CD4-positive, CD25-positive, alpha-beta regulatory T cell (primary cell): Measurements from ENCODE around the gene KCNK13. TPM values are rescaled to one million over a fixed set of nuclear protein-coding genes. Genes with fewer than 3 reads are reported as not detected.

Experiments used
- ATAC-seq, 2 donors: fragments of 150-1000 bp; cut with Tn5 transposase; one replicate each; pipeline ENCODE4 v1.10.0; 2021; ENCODE audit warnings: low read depth in 2 of 2, moderate number of reproducible peaks in 2 of 2, moderate library complexity in 1 of 2
- DNase-seq, 3 donors: peaks; one replicate each; pipeline versions ENCODE4 v3.0.0 to v3.0.0-alpha.2; 2012 to 2022; ENCODE audit warnings: mixed read lengths in 1 of 3
- H3K27ac ChIP-seq: one replicate; pipeline ENCODE4 v1.7.0; 2013; ENCODE audit warnings: mild to moderate bottlenecking, low read length; ENCODE audit not compliant: insufficient read depth, poor library complexity, severe bottlenecking
- H3K27me3 ChIP-seq: one replicate; pipeline ENCODE4 v1.7.0; 2013; ENCODE audit warnings: low read length; ENCODE audit not compliant: control insufficient read depth, insufficient read depth
- H3K36me3 ChIP-seq: one replicate; pipeline ENCODE4 v1.7.0; 2013; ENCODE audit warnings: mild to moderate bottlenecking, low read length, moderate library complexity; ENCODE audit not compliant: control insufficient read depth, insufficient read depth
- H3K4me1 ChIP-seq: 2 replicates; pipeline ENCODE4 v1.7.0; 2013; ENCODE audit warnings: mild to moderate bottlenecking, low read length; ENCODE audit not compliant: insufficient read depth, control insufficient read depth, poor library complexity, severe bottlenecking
- H3K4me3 ChIP-seq: one replicate; pipeline ENCODE4 v1.7.0; 2013; ENCODE audit warnings: low read depth, mild to moderate bottlenecking, low read length, moderate library complexity
- H3K9me3 ChIP-seq, 2 experiments: 1 replicate in 1 of 2; 2 replicates in 1 of 2; pipeline ENCODE4 v1.7.0; 2013; ENCODE audit warnings: low read length in 2 of 2, mild to moderate bottlenecking in 1 of 2, moderate library complexity in 1 of 2; ENCODE audit not compliant: control insufficient read depth in 2 of 2
- H3K27ac Mint-ChIP-seq, 3 donors: one replicate each; pipeline ENCODE4 v1.8.0; 2020 to 2022; ENCODE audit warnings: mild to moderate bottlenecking in 3 of 3, mixed read lengths in 3 of 3, moderate library complexity in 2 of 3
- H3K27me3 Mint-ChIP-seq: one replicate; pipeline ENCODE4 v1.8.0; 2022; ENCODE audit warnings: mild to moderate bottlenecking, mixed read lengths
- H3K36me3 Mint-ChIP-seq: one replicate; pipeline ENCODE4 v1.8.0; 2020; ENCODE audit warnings: mixed read lengths
- H3K4me1 Mint-ChIP-seq, 4 donors: one replicate each; pipeline ENCODE4 v1.8.0; 2020 to 2022; ENCODE audit warnings: mixed read lengths in 4 of 4, mild to moderate bottlenecking in 1 of 4
- H3K4me3 Mint-ChIP-seq, 4 donors: one replicate each; pipeline ENCODE4 v1.8.0; 2020 to 2022; ENCODE audit warnings: mild to moderate bottlenecking in 4 of 4, mixed read lengths in 4 of 4, moderate library complexity in 3 of 4
- H3K9me3 Mint-ChIP-seq, 7 donors: one replicate each; pipeline ENCODE4 v1.8.0; 2020 to 2022; ENCODE audit warnings: mixed read lengths in 7 of 7, mild to moderate bottlenecking in 3 of 7, moderate library complexity in 2 of 7
- polyA plus RNA-seq, 4 donors: library from polyadenylated mRNA; unstranded; fragments of 300-500 nt; fragmentation: Illumina TruSeq; gene quantifications; one replicate each; pipeline ENCODE4 v1.2.3, GENCODE V29; 2021
- total RNA-seq: library from RNA; stranded (reverse); gene quantifications from one replicate; pipeline ENCODE4 v1.2.3, GENCODE V29; 2022

KCNK13 gene
- total and polyA plus RNA-seq, 5 donors from 2014 or later = 0.20 TPM; not detected in 4

DNA sequence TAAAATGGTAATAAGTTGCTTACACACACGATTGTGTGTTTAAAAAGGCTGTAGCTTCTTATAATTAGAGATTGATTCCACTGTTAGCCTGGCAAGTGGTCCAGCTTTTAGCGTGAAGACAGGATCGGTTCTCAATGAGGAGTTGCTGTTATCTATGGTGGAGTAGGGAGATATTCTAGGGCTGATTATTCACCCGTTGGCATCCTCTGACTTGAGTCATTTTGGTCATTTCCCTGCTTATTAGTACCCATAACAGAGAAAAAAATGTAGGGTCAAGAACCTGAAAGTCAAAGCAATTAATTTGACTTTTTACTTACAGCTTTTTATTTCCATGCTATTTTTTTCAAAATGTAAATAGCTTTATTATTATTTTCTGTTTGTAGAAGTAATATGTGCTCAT is 76.0 kb downstream of the KCNK13 start:
- Histone ChIP-seq H3K9me3 (no peaks in the 10 kb centered on the region), H3K4me1 (no peaks in the 10 kb centered on the region), H3K36me3 (no peaks in the 10 kb centered on the region), H3K27ac (no peak overlapping the region), H3K27me3 (no peaks in the 10 kb centered on the region), H3K4me3 (no peak overlapping the region)
- DNase-seq = no peak
- peaks cover 8% of the 10 kb centered on the region for H3K27me3 Mint-ChIP-seq
- ATAC-seq = no peak
- no peak overlapping the region for H3K27ac Mint-ChIP-seq
- H3K9me3 Mint-ChIP-seq = peaks cover 0 to 5% (median 0%) of the 10 kb centered on the region in 7 donors
- no peaks in the 10 kb centered on the region for H3K4me1 Mint-ChIP-seq
- no peaks in the 10 kb centered on the region for H3K36me3 Mint-ChIP-seq
- H3K4me3 Mint-ChIP-seq = no peak overlapping the region

GRCh38 chr14:90139199-90139598 is 77.4 kb downstream of the KCNK13 start:
- no peaks in the 10 kb centered on the region for H3K36me3 ChIP-seq
- DNase-seq (no peak), ATAC-seq (no peak)

GRCh38 chr14:90140298-90140955 is 78.6 kb downstream of the KCNK13 start:
- H3K4me3 Mint-ChIP-seq = no peak overlapping the region
- ATAC-seq = no peak
- no peaks in the 10 kb centered on the region for H3K9me3 ChIP-seq
- H3K27me3 Mint-ChIP-seq = peaks cover 4% of the 10 kb centered on the region
- no peak overlapping the region for H3K27ac Mint-ChIP-seq
- peaks cover 4% of the 10 kb centered on the region for H3K27me3 ChIP-seq
- H3K4me1 Mint-ChIP-seq = no peaks in the 10 kb centered on the region
- H3K4me3 ChIP-seq = no peak overlapping the region
- no peaks in the 10 kb centered on the region for H3K36me3 ChIP-seq
- H3K36me3 Mint-ChIP-seq = no peaks in the 10 kb centered on the region
- no peaks in the 10 kb centered on the region for H3K4me1 ChIP-seq
- no peak overlapping the region for H3K27ac ChIP-seq
- H3K9me3 Mint-ChIP-seq = peaks cover 0 to 5% (median 0%) of the 10 kb centered on the region in 7 donors
- no peak for DNase-seq

More at GRCh38 chr14:90139199-90139598, 77.4 kb downstream of the KCNK13 start:
- H3K9me3 ChIP-seq = no peaks in the 10 kb centered on the region
- peaks cover 4% of the 10 kb centered on the region for H3K27me3 ChIP-seq
- no peaks in the 10 kb centered on the region for H3K36me3 Mint-ChIP-seq
- H3K4me3 Mint-ChIP-seq = no peak overlapping the region
- peaks cover 4% of the 10 kb centered on the region for H3K27me3 Mint-ChIP-seq
- H3K27ac ChIP-seq = no peak overlapping the region
- H3K27ac Mint-ChIP-seq = no peak overlapping the region
- no peaks in the 10 kb centered on the region for H3K4me1 ChIP-seq
- no peaks in the 10 kb centered on the region for H3K4me1 Mint-ChIP-seq
- no peak overlapping the region for H3K4me3 ChIP-seq
- H3K9me3 Mint-ChIP-seq = peaks cover 0 to 5% (median 0%) of the 10 kb centered on the region in 7 donors

DNA sequence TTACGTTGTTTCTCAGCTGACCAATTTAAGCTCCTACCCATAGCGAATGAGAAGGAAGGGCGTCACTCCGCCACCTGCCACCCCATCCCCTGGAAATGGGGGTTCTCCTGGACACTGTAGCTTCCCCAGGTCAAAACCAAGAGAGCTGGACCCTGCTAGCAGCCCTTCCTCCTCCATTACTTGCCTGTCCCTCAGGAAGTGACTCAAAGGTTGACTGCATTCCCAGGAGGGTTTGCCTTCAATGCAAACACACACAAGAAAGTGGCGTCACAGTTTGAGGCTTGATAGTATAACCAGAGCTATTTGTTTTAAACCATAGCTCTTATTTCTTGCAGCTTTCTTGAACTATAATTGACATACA is 79.1 kb downstream of the KCNK13 start:
- Histone ChIP-seq H3K4me1 (no peaks in the 10 kb centered on the region), H3K27ac (no peak overlapping the region), H3K36me3 (no peaks in the 10 kb centered on the region), H3K4me3 (no peak overlapping the region), H3K27me3 (peaks cover 4% of the 10 kb centered on the region), H3K9me3 (no peaks in the 10 kb centered on the region)
- peaks cover 9% of the 10 kb centered on the region for H3K27me3 Mint-ChIP-seq
- no peaks in the 10 kb centered on the region for H3K4me1 Mint-ChIP-seq
- no peak overlapping the region for H3K4me3 Mint-ChIP-seq
- no peak for DNase-seq
- no peak overlapping the region for H3K27ac Mint-ChIP-seq
- ATAC-seq = no peak
- H3K9me3 Mint-ChIP-seq = peaks cover 0 to 5% (median 0%) of the 10 kb centered on the region in 7 donors
- no peaks in the 10 kb centered on the region for H3K36me3 Mint-ChIP-seq

DNA sequence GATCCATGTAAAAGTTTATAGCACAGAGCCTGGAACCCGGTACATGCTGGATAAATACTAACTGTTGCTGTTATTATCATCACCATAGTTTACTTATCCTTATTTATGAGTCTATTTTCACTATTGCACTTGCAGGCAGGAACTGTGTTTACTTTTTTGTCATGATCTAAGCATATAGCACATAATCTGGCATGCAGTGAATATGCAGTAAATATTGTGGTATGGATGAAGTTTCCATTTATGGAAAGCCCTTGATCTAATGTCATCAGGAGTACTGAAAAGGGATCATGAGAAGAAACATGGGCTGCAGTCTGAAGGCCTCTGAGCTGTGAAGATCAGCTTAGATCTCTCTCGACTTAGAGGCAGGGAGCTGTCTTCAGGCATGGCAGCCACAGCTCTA is 91.6 kb downstream of the KCNK13 start:
- H3K27me3 Mint-ChIP-seq = peaks cover 18% of the 10 kb centered on the region
- DNase-seq (no peak), ATAC-seq (no peak)
- H3K4me3 Mint-ChIP-seq = no peak overlapping the region
- Histone ChIP-seq H3K27me3 (peaks cover 4% of the 10 kb centered on the region), H3K4me3 (no peak overlapping the region), H3K9me3 (peaks cover 0 to 5% of the 10 kb centered on the region in 2 experiments), H3K36me3 (no peaks in the 10 kb centered on the region), H3K4me1 (no peaks in the 10 kb centered on the region), H3K27ac (no peak overlapping the region)
- H3K4me1 Mint-ChIP-seq = no peaks in the 10 kb centered on the region
- peaks cover 0 to 9% (median 7%) of the 10 kb centered on the region in 7 donors for H3K9me3 Mint-ChIP-seq
- no peak overlapping the region for H3K27ac Mint-ChIP-seq
- peaks cover 4% of the 10 kb centered on the region for H3K36me3 Mint-ChIP-seq

DNA sequence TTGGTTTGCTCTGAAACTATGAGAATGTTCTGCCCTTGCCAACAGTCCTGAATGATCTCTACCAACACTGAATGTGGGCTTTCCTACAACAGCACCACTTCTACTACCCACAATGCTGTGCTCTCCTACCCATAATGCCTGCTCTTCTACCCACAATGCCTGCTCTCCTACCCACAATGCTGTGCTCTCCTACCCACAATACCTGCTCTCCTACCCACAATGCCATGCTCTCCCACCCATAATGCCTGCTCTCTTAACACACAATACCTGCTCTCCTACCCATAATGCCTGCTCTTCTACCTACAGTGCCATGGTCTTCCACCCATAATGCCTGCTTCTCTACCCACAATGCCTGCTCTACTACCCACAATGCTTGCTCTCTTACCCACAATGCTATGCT is 92.3 kb downstream of the KCNK13 start:
- ATAC-seq (no peak), DNase-seq (no peak)
- Mint-ChIP-seq H3K4me1 (no peaks in the 10 kb centered on the region), H3K27me3 (peaks cover 18% of the 10 kb centered on the region), H3K4me3 (no peak overlapping the region), H3K27ac (no peak overlapping the region), H3K9me3 (peaks cover 0 to 9% (median 7%) of the 10 kb centered on the region in 7 donors), H3K36me3 (peaks cover 4% of the 10 kb centered on the region)
- H3K9me3 ChIP-seq = peaks cover 0 to 5% of the 10 kb centered on the region in 2 experiments
- no peak overlapping the region for H3K27ac ChIP-seq
- H3K27me3 ChIP-seq = peaks cover 5% of the 10 kb centered on the region
- H3K4me1 ChIP-seq = no peaks in the 10 kb centered on the region
- no peaks in the 10 kb centered on the region for H3K36me3 ChIP-seq
- H3K4me3 ChIP-seq = no peak overlapping the region

DNA sequence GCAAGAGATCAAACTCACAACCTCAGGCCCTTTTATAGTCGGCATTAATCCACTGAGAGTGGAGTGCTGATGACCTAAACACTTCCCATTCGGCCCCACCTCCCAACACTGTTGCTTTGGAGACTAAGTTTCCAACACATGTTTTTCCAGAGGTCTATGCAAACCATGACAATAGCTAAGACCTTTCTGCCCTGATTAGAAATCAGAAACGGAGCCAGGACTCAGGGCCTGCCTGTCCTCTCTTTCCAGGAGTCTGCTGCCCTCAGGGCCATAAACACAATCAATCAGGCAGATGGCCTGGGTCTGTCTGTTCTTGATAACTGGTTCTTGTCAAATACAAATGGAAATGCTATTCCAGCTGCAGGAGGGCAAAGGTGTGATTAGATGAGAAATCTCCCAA is 97.4 kb downstream of the KCNK13 start:
- Histone ChIP-seq H3K4me3 (no peak overlapping the region), H3K4me1 (no peaks in the 10 kb centered on the region), H3K36me3 (no peaks in the 10 kb centered on the region), H3K9me3 (peaks cover 0 to 3% of the 10 kb centered on the region in 2 experiments), H3K27ac (no peak overlapping the region), H3K27me3 (peaks cover 5% of the 10 kb centered on the region)
- ATAC-seq (no peak), DNase-seq (no peak)
- H3K4me1 Mint-ChIP-seq = no peaks in the 10 kb centered on the region
- H3K36me3 Mint-ChIP-seq = peaks cover 3% of the 10 kb centered on the region
- H3K4me3 Mint-ChIP-seq = no peak overlapping the region
- H3K27me3 Mint-ChIP-seq = peaks cover 23% of the 10 kb centered on the region
- no peak overlapping the region for H3K27ac Mint-ChIP-seq
- peaks cover 0 to 9% (median 3%) of the 10 kb centered on the region in 7 donors for H3K9me3 Mint-ChIP-seq

GRCh38 chr14:90159688-90160087 is 97.9 kb downstream of the KCNK13 start:
- H3K27me3 ChIP-seq = peaks cover 3% of the 10 kb centered on the region
- no peaks in the 10 kb centered on the region for H3K4me1 ChIP-seq
- no peaks in the 10 kb centered on the region for H3K9me3 ChIP-seq
- H3K27ac Mint-ChIP-seq = no peak overlapping the region
- H3K36me3 ChIP-seq = no peaks in the 10 kb centered on the region
- H3K36me3 Mint-ChIP-seq = no peaks in the 10 kb centered on the region
- H3K27me3 Mint-ChIP-seq = peaks cover 22% of the 10 kb centered on the region
- peaks cover 0 to 8% (median 0%) of the 10 kb centered on the region in 7 donors for H3K9me3 Mint-ChIP-seq
- H3K4me3 ChIP-seq = no peak overlapping the region
- H3K27ac ChIP-seq = no peak overlapping the region
- no peak overlapping the region for H3K4me3 Mint-ChIP-seq
- no peaks in the 10 kb centered on the region for H3K4me1 Mint-ChIP-seq
- DNase-seq (no peak), ATAC-seq (no peak)
